GM12878 (cell line): ENCODE data around the gene PHACTR1. TPM values are rescaled to one million over a fixed set of nuclear protein-coding genes. Genes with fewer than 3 reads are reported as not detected.

Experiments
- ATAC-seq: fragments of 200-7000 bp; cut with Tn5 transposase; 3 replicates; pipeline ENCODE4 v1.9.1; 2020; ENCODE audit warnings: mild to moderate bottlenecking, moderate library complexity
- BruUV-seq: library from RNA; stranded (reverse); fragments of 400-500 nt; replicated peaks from 2 replicates; lab custom pipeline; 2021; lab: Mats Ljungman, UMichigan
- CTCF ChIA-PET: fragments of 300-600 bp; sonication (Branson Sonifier 250); formaldehyde crosslinking; extraction: SDS; loops from one replicate; lab custom pipeline; 2021; ENCODE audit warnings: inconsistent platforms; lab: Yijun Ruan, JAX
- POLR2A ChIA-PET: fragments of 350-600 bp; formaldehyde crosslinking; extraction: SDS; loops from one replicate; lab custom pipeline; 2021; ENCODE audit warnings: inconsistent platforms; lab: Charles Lee
- RAD21 ChIA-PET: fragments of 300-600 bp; sonication (Branson Sonifier 250); formaldehyde crosslinking; loops from one replicate; lab custom pipeline; 2023; ENCODE audit warnings: antibody characterized with exemption; ENCODE audit not compliant: unreplicated experiment; lab: Charles Lee
- SMC1A ChIA-PET: fragments of 300-600 bp; sonication (Branson Sonifier 250); formaldehyde crosslinking; loops from one replicate; lab custom pipeline; 2023; ENCODE audit not compliant: unreplicated experiment, uncharacterized antibody; lab: Charles Lee
- DNase-seq: peaks from one replicate; pipeline ENCODE4 v3.0.0-alpha.2; 2011; ENCODE audit warnings: low read depth, low spot score
- FAIRE-seq: peaks from 3 replicates; lab custom pipeline; 2011; peaks lifted over from hg19 to GRCh38; lab: Jason Lieb, UNC
- H2AFZ ChIP-seq: 2 replicates; pipeline ENCODE4 v1.6.0; 2011; ENCODE audit warnings: low read depth, low read length, control low read depth; ENCODE audit not compliant: control insufficient read depth
- H3K27ac ChIP-seq: 2 replicates; pipeline ENCODE4 v1.5.1; 2011; ENCODE audit warnings: control low read depth; ENCODE audit not compliant: control insufficient read depth, insufficient read depth
- H3K27me3 ChIP-seq, 2 experiments: replicated peaks in 1 of 2; 2 replicates each; pipeline versions ENCODE4 v1.6.0 to v1.6.1; 2011; ENCODE audit warnings: low read length in 1 of 2; ENCODE audit not compliant: control insufficient read depth in 2 of 2, insufficient read depth in 2 of 2
- H3K36me3 ChIP-seq, 2 experiments: 2 replicates each; pipeline ENCODE4 v1.5.1; 2011; ENCODE audit warnings: low read length in 1 of 2; ENCODE audit not compliant: control insufficient read depth in 2 of 2, insufficient read depth in 2 of 2
- H3K4me1 ChIP-seq: 2 replicates; pipeline ENCODE4 v1.6.1; 2011; ENCODE audit warnings: mild to moderate bottlenecking, low read length, moderate library complexity, mixed read lengths; ENCODE audit not compliant: control insufficient read depth, insufficient read depth
- H3K4me2 ChIP-seq: 2 replicates; pipeline ENCODE4 v1.6.0; 2011; ENCODE audit warnings: control low read depth; ENCODE audit not compliant: control insufficient read depth, insufficient read depth
- H3K4me3 ChIP-seq: fragments of 200-600 bp; sonication (generic); 2 replicates; pipeline ENCODE4 v1.5.1; 2016
- H3K79me2 ChIP-seq: 2 replicates; pipeline ENCODE4 v1.6.0; 2011; ENCODE audit warnings: low read length; ENCODE audit not compliant: control insufficient read depth, insufficient read depth
- H3K9ac ChIP-seq: 2 replicates; pipeline ENCODE4 v1.8.0; 2011; ENCODE audit warnings: low read length, control low read depth, mixed read lengths; ENCODE audit not compliant: control insufficient read depth, insufficient read depth
- H3K9me3 ChIP-seq: replicated peaks from 3 replicates; pipeline ENCODE4 v1.5.1; 2011; ENCODE audit warnings: mild to moderate bottlenecking, low read length; ENCODE audit not compliant: control insufficient read depth, insufficient read depth
- H4K20me1 ChIP-seq: 2 replicates; pipeline ENCODE4 v1.6.0; 2011; ENCODE audit not compliant: control insufficient read depth, insufficient read depth
- BCL11A ChIP-seq: IDR thresholded peaks from 2 replicates; pipeline ENCODE4 v1.6.1; 2011; ENCODE audit warnings: low read depth, low read length
- CHD1 ChIP-seq: IDR thresholded peaks from 2 replicates; pipeline ENCODE4 v1.6.1; 2012; ENCODE audit warnings: low read depth, low read length, improper control_type of control experiment
- CHD2 ChIP-seq: IDR thresholded peaks from 2 replicates; pipeline ENCODE4 v1.6.1; 2011; ENCODE audit warnings: low read depth, low read length, improper control_type of control experiment, borderline replicate concordance
- EED ChIP-seq: sonication (generic); IDR thresholded peaks from 2 replicates; pipeline ENCODE4 v1.6.1; 2016; ENCODE audit warnings: antibody characterized with exemption, low read depth
- ETV6 ChIP-seq, 2 experiments: fragments of 450-650 bp in 1 of 2; IDR thresholded peaks in 1 of 2; conservative IDR thresholded peaks in 1 of 2; 2 replicates each; pipeline ENCODE4 v1.6.1; 2014; ENCODE audit warnings: antibody characterized with exemption in 1 of 2, borderline replicate concordance in 1 of 2, low read depth in 1 of 2, mild to moderate bottlenecking in 1 of 2, moderate library complexity in 1 of 2
- HDGF ChIP-seq: fragments of 450-650 bp; IDR thresholded peaks from 2 replicates; pipeline ENCODE4 v1.6.1; 2016; ENCODE audit warnings: antibody characterized with exemption
- KDM1A ChIP-seq: fragments of 200-600 bp; sonication (generic); IDR thresholded peaks from 2 replicates; pipeline ENCODE4 v1.6.1; 2016; ENCODE audit warnings: borderline replicate concordance
- MTA3 ChIP-seq: IDR thresholded peaks from 2 replicates; pipeline ENCODE4 v1.6.1; 2012; ENCODE audit warnings: low read length, inconsistent platforms, borderline replicate concordance
- NKRF ChIP-seq: fragments of 450-650 bp; conservative IDR thresholded peaks from 2 replicates; pipeline ENCODE4 v1.6.1; 2017; ENCODE audit warnings: mild to moderate bottlenecking, moderate library complexity
- PAX8 ChIP-seq: fragments of 450-650 bp; IDR thresholded peaks from 2 replicates; pipeline ENCODE4 v1.6.1; 2017; ENCODE audit warnings: mild to moderate bottlenecking, moderate library complexity
- SIN3A ChIP-seq: IDR thresholded peaks from 2 replicates; pipeline ENCODE4 v1.6.1; 2012; ENCODE audit warnings: low read depth, low read length, improper control_type of control experiment
- SMC3 ChIP-seq: IDR thresholded peaks from 2 replicates; pipeline ENCODE4 v1.6.1; 2011; ENCODE audit warnings: low read length, improper control_type of control experiment, borderline replicate concordance
- STAT1 ChIP-seq: fragments of 450-650 bp; conservative IDR thresholded peaks from 2 replicates; pipeline ENCODE4 v1.6.1; 2014; ENCODE audit warnings: antibody characterized with exemption, mild to moderate bottlenecking
- YY1 ChIP-seq: IDR thresholded peaks from 2 replicates; pipeline ENCODE4 v1.6.1; 2011; ENCODE audit warnings: low read depth, mild to moderate bottlenecking, low read length
- ZBED1 ChIP-seq: IDR thresholded peaks from 2 replicates; pipeline ENCODE4 v1.6.1; 2016; ENCODE audit warnings: borderline replicate concordance
- WGBS: methylation state at CpG from one replicate; pipeline ENCODE4 v1.1.6; 2016; ENCODE audit warnings: low lambda C conversion rate; ENCODE audit not compliant: insufficient replicate concordance, insufficient coverage; ENCODE audit errors: missing lambda C conversion rate; 5-methylcytosine and 5-hydroxymethylcytosine counted together
- in situ Hi-C: fragments of 300-500 bp; cut with MboI; formaldehyde crosslinking; loops from 9 replicates; pipeline ENCODE4 v1.14.3; 2018; ENCODE audit warnings: mixed read lengths
- intact Hi-C: fragments of 100-400 bp; cut with micrococcal nuclease; formaldehyde crosslinking; loops from one replicate; pipeline ENCODE4 v1.14.2; 2022; ENCODE audit not compliant: unreplicated experiment
- polyA plus RNA-seq, 11 experiments: library from polyadenylated mRNA; depleted of rRNA in 4 of 11; unstranded in 6 of 11; stranded (reverse) in 5 of 11; fragments of >200 nt; fragmentation: Nextera tagmentation in 4 of 11; fragmentation: Illumina TruSeq in 1 of 11; extraction: Ambion mirVana in 4 of 11; extraction: Trizol in 1 of 11; gene quantifications; 1 replicate in 1 of 11; 2 replicates in 10 of 11; pipeline versions ENCODE4 v1.2.1 to v1.2.3, GENCODE V29; 2011 to 2016; ENCODE audit warnings: inconsistent platforms in 2 of 11, missing spikeins in 2 of 11, low read depth in 1 of 11
- total RNA-seq, 4 experiments: library from RNA; depleted of rRNA in 3 of 4; stranded (reverse); fragments of >200 nt in 3 of 4; fragmentation: Illumina TruSeq in 1 of 4; extraction: Trizol in 1 of 4; gene quantifications; 2 replicates each; pipeline versions ENCODE4 v1.2.1 to v1.2.3, GENCODE V29; 2013 to 2021
- TF ChIP-seq, protein P1 (sequence below): fragments of 450-650 bp; formaldehyde crosslinking; IDR thresholded peaks from 2 replicates; pipeline ENCODE4 v1.4.0; 2020; ENCODE audit warnings: mild to moderate bottlenecking, moderate library complexity
- TF ChIP-seq, protein P2 (sequence below): IDR thresholded peaks from 2 replicates; pipeline ENCODE4 v1.6.1; 2011; ENCODE audit warnings: low read depth, low read length, improper control_type of control experiment, borderline replicate concordance
- TF ChIP-seq, protein P3 (sequence below): IDR thresholded peaks from 2 replicates; pipeline ENCODE4 v1.6.1; 2012; ENCODE audit warnings: low read depth, low read length, improper control_type of control experiment

PHACTR1 gene
- total and polyA plus RNA-seq, 10 of the 15 experiments (the other 5 are each of a cell fraction or from before 2014, with no cell fraction given): 34.2 to 94.6 (median 62.3) TPM

DNA sequence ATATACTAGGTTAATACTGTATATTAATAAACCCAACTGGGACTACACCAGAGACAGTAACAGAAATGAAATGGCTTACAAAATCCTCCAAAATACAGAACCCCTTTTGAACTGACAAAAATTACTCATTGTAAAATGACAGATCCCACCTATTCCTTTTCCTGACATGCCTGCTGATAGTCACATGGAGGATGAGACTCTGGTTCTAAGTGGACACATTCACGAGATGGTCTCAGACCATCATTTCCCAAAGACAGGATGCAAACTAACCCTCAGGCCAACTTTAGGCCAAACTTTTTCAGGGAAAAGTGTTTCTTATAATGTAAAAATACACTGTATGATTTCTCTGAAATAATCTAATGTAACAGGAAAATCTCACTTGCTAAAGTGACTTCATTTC, 589.2 kb downstream of the PHACTR1 start:
- Histone ChIP-seq H3K4me3 (no peak overlapping the region), H3K27ac (no peak overlapping the region), H3K4me2 (no peak overlapping the region), H3K27me3 (no peaks in the 10 kb centered on the region), H3K4me1 (peaks cover 33% of the 10 kb centered on the region), H3K79me2 (no peaks in the 10 kb centered on the region), H2AFZ (no peak overlapping the region), H3K9me3 (no peaks in the 10 kb centered on the region), H4K20me1 (no peaks in the 10 kb centered on the region), H3K9ac (no peak overlapping the region), H3K36me3 (peaks cover 0 to 15% of the 10 kb centered on the region in 2 experiments)
- POLR2A ChIA-PET: interaction anchor here (0.5 to 3.7 kb wide), 5 partner anchors 22 to 1658 kb away, joined by 3 to 22 read pairs (median 6); partner anchors contain the start of gene TBC1D7
- SMC1A ChIA-PET: interaction anchor here (0.9 to 5.1 kb wide), 7 partner anchors 17 to 78 kb away, joined by 3 to 114 read pairs (median 38); partner anchors contain the start of gene TBC1D7
- in situ Hi-C loops: no loop called here
- 90% methylated on average over 1 of the region's 1 CpG for WGBS
- DNase-seq (no peak), FAIRE-seq (no peak), ATAC-seq (no peak)
- intact Hi-C loops: loop anchor here (2.0 kb wide), 1 partner anchor 23 kb away; the partner anchor contains the start of gene TBC1D7
- RAD21 ChIA-PET: interaction anchor here (1.5 to 5.3 kb wide), 5 partner anchors 20 to 111 kb away, joined by 3 to 88 read pairs (median 33); partner anchors contain the start of gene TBC1D7
- CTCF ChIA-PET: interaction anchor here (1.2 to 4.6 kb wide), 4 partner anchors 14 to 77 kb away, joined by 4 to 35 read pairs (median 12); no protein-coding TSS in a partner anchor
- no TSS peak for BruUV-seq
- no peak for TF ChIP-seq CHD2
- TF ChIP-seq, protein P1, sequence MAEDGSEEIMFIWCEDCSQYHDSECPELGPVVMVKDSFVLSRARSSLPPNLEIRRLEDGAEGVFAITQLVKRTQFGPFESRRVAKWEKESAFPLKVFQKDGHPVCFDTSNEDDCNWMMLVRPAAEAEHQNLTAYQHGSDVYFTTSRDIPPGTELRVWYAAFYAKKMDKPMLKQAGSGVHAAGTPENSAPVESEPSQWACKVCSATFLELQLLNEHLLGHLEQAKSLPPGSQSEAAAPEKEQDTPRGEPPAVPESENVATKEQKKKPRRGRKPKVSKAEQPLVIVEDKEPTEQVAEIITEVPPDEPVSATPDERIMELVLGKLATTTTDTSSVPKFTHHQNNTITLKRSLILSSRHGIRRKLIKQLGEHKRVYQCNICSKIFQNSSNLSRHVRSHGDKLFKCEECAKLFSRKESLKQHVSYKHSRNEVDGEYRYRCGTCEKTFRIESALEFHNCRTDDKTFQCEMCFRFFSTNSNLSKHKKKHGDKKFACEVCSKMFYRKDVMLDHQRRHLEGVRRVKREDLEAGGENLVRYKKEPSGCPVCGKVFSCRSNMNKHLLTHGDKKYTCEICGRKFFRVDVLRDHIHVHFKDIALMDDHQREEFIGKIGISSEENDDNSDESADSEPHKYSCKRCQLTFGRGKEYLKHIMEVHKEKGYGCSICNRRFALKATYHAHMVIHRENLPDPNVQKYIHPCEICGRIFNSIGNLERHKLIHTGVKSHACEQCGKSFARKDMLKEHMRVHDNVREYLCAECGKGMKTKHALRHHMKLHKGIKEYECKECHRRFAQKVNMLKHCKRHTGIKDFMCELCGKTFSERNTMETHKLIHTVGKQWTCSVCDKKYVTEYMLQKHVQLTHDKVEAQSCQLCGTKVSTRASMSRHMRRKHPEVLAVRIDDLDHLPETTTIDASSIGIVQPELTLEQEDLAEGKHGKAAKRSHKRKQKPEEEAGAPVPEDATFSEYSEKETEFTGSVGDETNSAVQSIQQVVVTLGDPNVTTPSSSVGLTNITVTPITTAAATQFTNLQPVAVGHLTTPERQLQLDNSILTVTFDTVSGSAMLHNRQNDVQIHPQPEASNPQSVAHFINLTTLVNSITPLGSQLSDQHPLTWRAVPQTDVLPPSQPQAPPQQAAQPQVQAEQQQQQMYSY (CRISPR knock-in tag): no peak
- TF ChIP-seq, protein P2, sequence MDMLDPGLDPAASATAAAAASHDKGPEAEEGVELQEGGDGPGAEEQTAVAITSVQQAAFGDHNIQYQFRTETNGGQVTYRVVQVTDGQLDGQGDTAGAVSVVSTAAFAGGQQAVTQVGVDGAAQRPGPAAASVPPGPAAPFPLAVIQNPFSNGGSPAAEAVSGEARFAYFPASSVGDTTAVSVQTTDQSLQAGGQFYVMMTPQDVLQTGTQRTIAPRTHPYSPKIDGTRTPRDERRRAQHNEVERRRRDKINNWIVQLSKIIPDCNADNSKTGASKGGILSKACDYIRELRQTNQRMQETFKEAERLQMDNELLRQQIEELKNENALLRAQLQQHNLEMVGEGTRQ: no peak
- TF ChIP-seq EED: no peak
- TF ChIP-seq STAT1: no peak
- no peak for TF ChIP-seq HDGF
- TF ChIP-seq PAX8: no peak
- no peak for TF ChIP-seq MTA3
- TF ChIP-seq, protein P3, sequence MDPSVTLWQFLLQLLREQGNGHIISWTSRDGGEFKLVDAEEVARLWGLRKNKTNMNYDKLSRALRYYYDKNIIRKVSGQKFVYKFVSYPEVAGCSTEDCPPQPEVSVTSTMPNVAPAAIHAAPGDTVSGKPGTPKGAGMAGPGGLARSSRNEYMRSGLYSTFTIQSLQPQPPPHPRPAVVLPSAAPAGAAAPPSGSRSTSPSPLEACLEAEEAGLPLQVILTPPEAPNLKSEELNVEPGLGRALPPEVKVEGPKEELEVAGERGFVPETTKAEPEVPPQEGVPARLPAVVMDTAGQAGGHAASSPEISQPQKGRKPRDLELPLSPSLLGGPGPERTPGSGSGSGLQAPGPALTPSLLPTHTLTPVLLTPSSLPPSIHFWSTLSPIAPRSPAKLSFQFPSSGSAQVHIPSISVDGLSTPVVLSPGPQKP: no peak
- TF ChIP-seq CHD1: no peak
- no peak for TF ChIP-seq YY1
- TF ChIP-seq BCL11A: no peak
- no peak for TF ChIP-seq ZBED1
- no peak for TF ChIP-seq SIN3A
- TF ChIP-seq NKRF: no peak
- TF ChIP-seq KDM1A: no peak
- no peak for TF ChIP-seq SMC3
- TF ChIP-seq ETV6 (conservative IDR thresholded peaks at IDR 0.05 in 1 of 2, IDR thresholded peaks at IDR 0.05 in 1 of 2; ENCODE audit: borderline replicate concordance in 1 of 2, low read depth in 1 of 2): no peak
